GM19240 (cell line): ENCODE measurements around the gene OR10AD1.

ENCODE experiments used
- DNase-seq: peaks from one replicate; pipeline ENCODE4 v3.0.0; 2011; ENCODE audit warnings: low spot score; ENCODE audit not compliant: insufficient read length

OR10AD1 gene

GRCh38 chr12:48191096-48191495, 12.0 kb downstream of the OR10AD1 start:
- no peak for DNase-seq

GRCh38 chr12:48189331-48190125, 13.6 kb downstream of the OR10AD1 start:
- DNase-seq, result no peak

GRCh38 chr12:48187916-48188695, 15.0 kb downstream of the OR10AD1 start:
- no peak for DNase-seq

GRCh38 chr12:48185181-48185919, 17.7 kb downstream of the OR10AD1 start:
- DNase-seq, result no peak

- no peak for DNase-seq
These were observed 18.6 kb downstream of the OR10AD1 start for GRCh38 chr12:48184549-48184922.

- DNase-seq, result no peak
These were observed 19.1 kb downstream of the OR10AD1 start for GRCh38 chr12:48183876-48184548.

GRCh38 chr12:48183091-48183875, 19.8 kb downstream of the OR10AD1 start, which contains the start of gene CCDC184:
TSS of gene CCDC184 (plus strand) at chr12:48183644. CDS start at chr12:48184123, 479 bp downstream.
- peak; percentile 36 for DNase-seq

GRCh38 chr12:48182631-48183030, 20.5 kb downstream of the OR10AD1 start:
- no peak for DNase-seq

GRCh38 chr12:48180857-48181495, 22.1 kb downstream of the OR10AD1 start:
- DNase-seq, result no peak

GRCh38 chr12:48180424-48180823, 22.7 kb downstream of the OR10AD1 start:
- no peak for DNase-seq

- DNase-seq, result no peak
These were observed 23.6 kb downstream of the OR10AD1 start for GRCh38 chr12:48179466-48179865.

- no peak for DNase-seq
These were observed 25.1 kb downstream of the OR10AD1 start for GRCh38 chr12:48177982-48178381.

GRCh38 chr12:48176417-48176751, 26.7 kb downstream of the OR10AD1 start:
- DNase-seq, result no peak

- DNase-seq, result no peak
These were observed 27.3 kb downstream of the OR10AD1 start for GRCh38 chr12:48175613-48176416.

GRCh38 chr12:48169011-48169410, 34.1 kb downstream of the OR10AD1 start:
- no peak for DNase-seq

GRCh38 chr12:48165089-48165981, 37.8 kb downstream of the OR10AD1 start:
- no peak for DNase-seq

- no peak for DNase-seq
These were observed 38.6 kb downstream of the OR10AD1 start for GRCh38 chr12:48164451-48164850.

- no peak for DNase-seq
These were observed 39.8 kb downstream of the OR10AD1 start for GRCh38 chr12:48163150-48163747.
